Measurements from ENCODE around the gene UBE2D4.
"Not testable (repeated sequence)": the region's sequence is repeated elsewhere in the genome, so short reads cannot be mapped to it uniquely, and the experiment has no call there.

The UBE2D4 gene

GRCh38 chr7:43914795-43915194 lies 11.4 kb upstream of the UBE2D4 start:
- ATAC-seq = no peak

GRCh38 chr7:43915907-43916306 lies 10.3 kb upstream of the UBE2D4 start:
- ATAC-seq = no peak

- no peak for ATAC-seq
These were observed 4.8 kb upstream of the UBE2D4 start for GRCh38 chr7:43921423-43921822.

GRCh38 chr7:43922726-43923125 lies 3.5 kb upstream of the UBE2D4 start:
- ATAC-seq = no peak

- ATAC-seq = peak; percentile 1 to 3
These were observed 525 bp downstream of the UBE2D4 start for GRCh38 chr7:43926798-43927123.

- no peak for ATAC-seq
These were observed 1.6 kb downstream of the UBE2D4 start for GRCh38 chr7:43927810-43928209.

GRCh38 chr7:43929529-43930457 lies 3.6 kb downstream of the UBE2D4 start:
- no peak for ATAC-seq

GRCh38 chr7:43931346-43931745 lies 5.1 kb downstream of the UBE2D4 start:
- no peak for ATAC-seq

GRCh38 chr7:43933902-43934560 lies 7.8 kb downstream of the UBE2D4 start:
- no peak for ATAC-seq

GRCh38 chr7:43937444-43937843 lies 11.2 kb downstream of the UBE2D4 start:
- ATAC-seq = no peak

- ATAC-seq = no peak
These were observed 12.8 kb downstream of the UBE2D4 start for GRCh38 chr7:43938892-43939482.

- ATAC-seq = no peak
These were observed 16.0 kb downstream of the UBE2D4 start for GRCh38 chr7:43942250-43942649.

GRCh38 chr7:43942997-43943396 lies 16.8 kb downstream of the UBE2D4 start:
- no peak for ATAC-seq

- ATAC-seq = no peak
These were observed 17.4 kb downstream of the UBE2D4 start for GRCh38 chr7:43943417-43944187.

GRCh38 chr7:43944286-43944685 lies 18.1 kb downstream of the UBE2D4 start:
- ATAC-seq = no peak

- ATAC-seq = no peak
These were observed 25.8 kb downstream of the UBE2D4 start for GRCh38 chr7:43952028-43952427.

GRCh38 chr7:43953071-43953470 lies 26.8 kb downstream of the UBE2D4 start:
- ATAC-seq = no peak

GRCh38 chr7:43954524-43955228 lies 28.4 kb downstream of the UBE2D4 start:
- ATAC-seq = peak in 1 of 2 donors; percentile 56

- ATAC-seq = no peak
These were observed 29.8 kb downstream of the UBE2D4 start for GRCh38 chr7:43956027-43956426.

GRCh38 chr7:43960933-43961332 lies 34.7 kb downstream of the UBE2D4 start:
- ATAC-seq = no peak

GRCh38 chr7:43966392-43966791 lies 40.2 kb downstream of the UBE2D4 start:
- ATAC-seq = not testable (repeated sequence)

All from activated CD4-positive, CD25-positive, alpha-beta regulatory T cell treated with anti-CD3 and anti-CD28 coated beads, Interleukin-2, amount 50 U/mL, for 24 hours (primary cell).